Esophagus squamous epithelium (tissue), 5 donors: ENCODE measurements around the gene OPA3. TPM values are rescaled to one million over a fixed set of nuclear protein-coding genes. Genes with fewer than 3 reads are reported as not detected.

Source experiments
- DNase-seq: peaks from one replicate; lab custom pipeline; 2025; lab: John Stamatoyannopoulos, UW
- H3K27ac ChIP-seq, 4 donors: fragments of 200-600 bp; sonication (generic); one replicate each; pipeline ENCODE4 v1.5.1; 2016 to 2019; ENCODE audit warnings: mild to moderate bottlenecking in 1 of 4
- H3K27me3 ChIP-seq, 4 donors: fragments of 200-600 bp; sonication (generic); 1 replicate in 3 of 4; 2 replicates in 1 of 4; pipeline versions ENCODE4 v1.5.1 to v1.6.0; 2017 to 2021; ENCODE audit warnings: antibody characterized with exemption in 1 of 4
- H3K36me3 ChIP-seq, 3 donors: fragments of 200-600 bp; sonication (generic); one replicate each; pipeline ENCODE4 v1.5.1; 2016 to 2019
- H3K4me1 ChIP-seq, 3 donors: fragments of 200-600 bp; sonication (generic); one replicate each; pipeline ENCODE4 v1.5.1; 2017 to 2019
- H3K4me3 ChIP-seq, 4 donors: fragments of 200-600 bp; sonication (generic); 1 replicate in 3 of 4; 2 replicates in 1 of 4; pipeline ENCODE4 v1.5.1; 2016 to 2019; ENCODE audit warnings: mild to moderate bottlenecking in 2 of 4, moderate library complexity in 1 of 4
- H3K9me3 ChIP-seq, 3 donors: fragments of 200-600 bp; sonication (generic); one replicate each; pipeline ENCODE4 v1.5.1; 2016 to 2019
- CTCF ChIP-seq, 6 experiments: fragments of 450-650 bp in 4 of 6; fragments of 200-600 bp in 2 of 6; sonication (generic) in 2 of 6; IDR thresholded peaks; one replicate each; pipeline ENCODE4 v1.5.1; 2016 to 2019; ENCODE audit warnings: antibody characterized with exemption in 6 of 6, mild to moderate bottlenecking in 4 of 6, moderate library complexity in 4 of 6
- POLR2A ChIP-seq, 4 donors: fragments of 450-650 bp; IDR thresholded peaks; one replicate each; pipeline ENCODE4 v1.6.1; 2017; ENCODE audit warnings: antibody characterized with exemption in 4 of 4, mild to moderate bottlenecking in 4 of 4, moderate library complexity in 3 of 4
- WGBS, 2 donors: methylation state at CpG; one replicate each; pipeline ENCODE4 v1.1.5; 2018; 5-methylcytosine and 5-hydroxymethylcytosine counted together
- intact Hi-C: fragments of 100-400 bp; cut with DNase I; formaldehyde crosslinking; loops from one replicate; pipeline ENCODE4 v1.15.0; 2022
- total RNA-seq, 4 donors: library from RNA; depleted of rRNA; stranded (reverse); fragments of >200 nt; gene quantifications; one replicate each; pipeline ENCODE4 v1.1.0, GENCODE V29; 2016
- donor health status: DM: yes; HTN: yes; CAD: no.

OPA3 gene
- total RNA-seq, 4 donors from 2014 or later = 4.7 to 12.4 (median 10.1) TPM

GRCh38 chr19:45492627-45493470 lies 91.8 kb downstream of the OPA3 start:
- Histone ChIP-seq H3K4me1 (peaks cover 28 to 42% (median 34%) of the 10 kb centered on the region in 3 donors), H3K9me3 (no peaks in the 10 kb centered on the region), H3K27ac (peak overlapping the region; percentile 28 to 85 (median 78)), H3K36me3 (no peaks in the 10 kb centered on the region), H3K27me3 (peaks cover 0 to 16% (median 0%) of the 10 kb centered on the region in 4 donors), H3K4me3 (peak overlapping the region; percentile 25 to 78 (median 56))
- 6 to 12% methylated on average over 18 to 19 of the region's 32 CpGs for WGBS, 2 donors
- no peak for TF ChIP-seq POLR2A (IDR thresholded peaks at IDR 0.05)
- no peak for TF ChIP-seq CTCF (IDR thresholded peaks at IDR 0.05)
- DNase-seq = no peak
- intact Hi-C loops = no loop called here

- H3K9me3 ChIP-seq = no peaks in the 10 kb centered on the region
- intact Hi-C loops = no loop called here
- no peaks in the 10 kb centered on the region for H3K36me3 ChIP-seq
- no peak for DNase-seq
- peak overlapping the region in 3 of 4 donors; percentile 54 to 78 (median 58) for H3K4me3 ChIP-seq
- H3K4me1 ChIP-seq = peaks cover 22 to 35% (median 27%) of the 10 kb centered on the region in 3 donors
- 72 to 75% methylated on average over 4 to 5 of the region's 5 CpGs for WGBS, 2 donors
- TF ChIP-seq POLR2A (IDR thresholded peaks at IDR 0.05) (no peak), CTCF (IDR thresholded peaks at IDR 0.05) (no peak)
- peaks cover 0 to 16% (median 0%) of the 10 kb centered on the region in 4 donors for H3K27me3 ChIP-seq
- H3K27ac ChIP-seq = peak overlapping the region in 1 of 4 donors; percentile 80
These were observed 92.4 kb downstream of the OPA3 start for GRCh38 chr19:45492137-45492626.

GRCh38 chr19:45489216-45489855 lies 95.3 kb downstream of the OPA3 start:
- H3K27me3 ChIP-seq = no peaks in the 10 kb centered on the region
- peaks cover 16 to 39% (median 17%) of the 10 kb centered on the region in 3 donors for H3K4me1 ChIP-seq
- 79 to 84% methylated on average over 15 to 20 of the region's 20 CpGs for WGBS, 2 donors
- no peaks in the 10 kb centered on the region for H3K36me3 ChIP-seq
- no peak overlapping the region for H3K27ac ChIP-seq
- TF ChIP-seq POLR2A (IDR thresholded peaks at IDR 0.05) = no peak
- no peak for TF ChIP-seq CTCF (IDR thresholded peaks at IDR 0.05)
- no peaks in the 10 kb centered on the region for H3K9me3 ChIP-seq
- intact Hi-C loops = no loop called here
- H3K4me3 ChIP-seq = no peak overlapping the region
- no peak for DNase-seq

GRCh38 chr19:45488708-45489107 lies 95.9 kb downstream of the OPA3 start:
- 80 to 84% methylated on average over 5 to 10 of the region's 15 CpGs for WGBS, 2 donors
- H3K9me3 ChIP-seq = no peaks in the 10 kb centered on the region
- H3K36me3 ChIP-seq = no peaks in the 10 kb centered on the region
- no peaks in the 10 kb centered on the region for H3K27me3 ChIP-seq
- peaks cover 15 to 37% (median 16%) of the 10 kb centered on the region in 3 donors for H3K4me1 ChIP-seq
- TF ChIP-seq POLR2A (IDR thresholded peaks at IDR 0.05) (no peak), CTCF (IDR thresholded peaks at IDR 0.05) (no peak)
- H3K4me3 ChIP-seq = no peak overlapping the region
- no peak for DNase-seq
- H3K27ac ChIP-seq = no peak overlapping the region
- intact Hi-C loops = no loop called here
